Measurements from ENCODE around the gene ME2.

The ME2 gene

DNA sequence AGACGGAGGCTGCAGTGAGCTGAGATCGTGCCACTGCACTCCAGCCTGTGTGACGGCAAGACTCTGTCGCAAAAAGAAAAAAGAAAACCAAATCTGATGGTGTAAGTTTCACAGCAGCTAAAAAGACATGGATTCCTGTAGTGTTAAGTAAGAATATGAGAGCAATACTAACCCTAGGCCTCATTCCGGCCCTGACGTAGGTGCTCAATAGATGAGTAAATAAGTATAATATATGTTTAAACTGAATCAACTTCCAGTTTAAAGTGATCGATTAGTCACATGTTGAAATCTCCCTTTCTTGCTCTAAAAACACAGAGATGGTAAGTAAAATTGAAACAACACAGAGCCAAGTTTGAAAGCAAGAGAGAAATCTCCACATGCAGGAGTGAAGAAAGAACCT is 8.0 kb downstream of the ME2 start:
- intact Hi-C loops (cut with DNase I; ENCODE audit: low total_unique reads) = no loop called here
- no peak for DNase-seq
- TF ChIP-seq CTCF (IDR thresholded peaks at IDR 0.05) = no peak
- Histone ChIP-seq H3K27me3 (no peaks in the 10 kb centered on the region), H3K4me1 (no peaks in the 10 kb centered on the region), H3K4me3 (no peak overlapping the region), H3K36me3 (no peaks in the 10 kb centered on the region), H3K9me3 (no peaks in the 10 kb centered on the region), H3K27ac (no peak overlapping the region)

- H3K36me3 ChIP-seq = peaks cover 7 to 27% (median 25%) of the 10 kb centered on the region in 3 donors
- intact Hi-C loops (cut with DNase I; ENCODE audit: low total_unique reads) = no loop called here
- H3K4me3 ChIP-seq = no peak overlapping the region
- no peak for TF ChIP-seq CTCF (IDR thresholded peaks at IDR 0.05)
- no peaks in the 10 kb centered on the region for H3K27me3 ChIP-seq
- H3K4me1 ChIP-seq = no peaks in the 10 kb centered on the region
- no peak for DNase-seq
- no peak overlapping the region for H3K27ac ChIP-seq
- H3K9me3 ChIP-seq = no peaks in the 10 kb centered on the region
These were observed 16.6 kb downstream of the ME2 start for GRCh38 chr18:50895350-50896045.

DNA sequence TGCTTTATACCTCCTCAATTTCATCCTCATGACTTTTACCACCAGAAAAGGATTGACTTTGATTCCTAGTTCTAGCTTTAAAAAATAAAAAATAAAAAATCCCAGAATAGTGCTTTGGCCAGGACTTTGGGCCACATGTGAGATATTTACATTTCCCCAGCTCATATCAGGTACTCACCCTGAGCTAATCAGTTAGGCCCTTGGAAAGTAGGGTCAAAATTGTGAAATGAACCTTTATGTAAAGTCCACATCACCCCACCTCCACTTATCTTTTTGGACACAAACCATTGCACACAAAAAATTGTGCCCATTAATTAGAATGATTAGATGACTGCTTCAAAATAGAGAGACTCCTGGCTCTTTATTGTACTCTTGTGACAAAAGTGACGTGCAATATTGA is 17.2 kb downstream of the ME2 start:
- intact Hi-C loops (cut with DNase I; ENCODE audit: low total_unique reads) = no loop called here
- no peak for TF ChIP-seq CTCF (IDR thresholded peaks at IDR 0.05)
- no peaks in the 10 kb centered on the region for H3K27me3 ChIP-seq
- H3K4me1 ChIP-seq = no peaks in the 10 kb centered on the region
- no peak overlapping the region for H3K27ac ChIP-seq
- H3K36me3 ChIP-seq = peaks cover 7 to 27% (median 25%) of the 10 kb centered on the region in 3 donors
- DNase-seq = no peak
- H3K9me3 ChIP-seq = no peaks in the 10 kb centered on the region
- no peak overlapping the region for H3K4me3 ChIP-seq

DNA sequence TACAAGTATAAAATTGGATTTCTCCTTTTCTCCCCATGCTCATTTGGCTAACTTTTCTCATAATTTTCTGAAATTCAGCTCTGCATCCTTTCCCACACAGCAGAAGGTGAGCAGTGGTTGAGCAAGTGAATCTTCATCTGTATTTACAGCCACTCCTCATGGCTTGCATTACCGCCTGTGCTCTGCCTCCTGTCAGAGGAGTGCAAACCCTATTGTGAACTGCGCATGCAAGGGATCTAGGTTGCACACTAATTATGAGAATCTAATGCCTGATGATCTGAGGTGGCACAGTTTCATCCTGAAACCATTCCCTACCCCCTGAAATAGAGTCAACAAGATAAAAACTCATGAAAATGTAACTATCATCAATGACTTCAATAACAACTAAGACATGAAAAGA is 20.0 kb downstream of the ME2 start:
- DNase-seq = no peak
- no peak for TF ChIP-seq CTCF (IDR thresholded peaks at IDR 0.05)
- peaks cover 7 to 27% (median 25%) of the 10 kb centered on the region in 3 donors for H3K36me3 ChIP-seq
- no peaks in the 10 kb centered on the region for H3K4me1 ChIP-seq
- H3K27me3 ChIP-seq = no peaks in the 10 kb centered on the region
- no peak overlapping the region for H3K27ac ChIP-seq
- intact Hi-C loops (cut with DNase I; ENCODE audit: low total_unique reads) = no loop called here
- no peak overlapping the region for H3K4me3 ChIP-seq
- no peaks in the 10 kb centered on the region for H3K9me3 ChIP-seq

- Histone ChIP-seq H3K4me1 (no peaks in the 10 kb centered on the region), H3K27me3 (no peaks in the 10 kb centered on the region), H3K36me3 (peaks cover 10 to 26% (median 19%) of the 10 kb centered on the region in 3 donors), H3K27ac (no peak overlapping the region), H3K4me3 (no peak overlapping the region), H3K9me3 (peaks cover 0 to 4% (median 0%) of the 10 kb centered on the region in 3 donors)
- DNase-seq = no peak
- no peak for TF ChIP-seq CTCF (IDR thresholded peaks at IDR 0.05)
- intact Hi-C loops (cut with DNase I; ENCODE audit: low total_unique reads) = no loop called here
These were observed 23.9 kb downstream of the ME2 start for GRCh38 chr18:50902797-50903196.
